GM18520 (cell line): ENCODE measurements around the gene CHST9.
"Not testable (repeated sequence)": the region's sequence is repeated elsewhere in the genome, so short reads cannot be mapped to it uniquely, and the experiment has no call there.

Experiments used
- ATAC-seq: cut with Tn5 transposase; IDR thresholded peaks from one replicate; pipeline ENCODE4 v1.9.1; 2021; ENCODE audit not compliant: unreplicated experiment

Gene CHST9

DNA sequence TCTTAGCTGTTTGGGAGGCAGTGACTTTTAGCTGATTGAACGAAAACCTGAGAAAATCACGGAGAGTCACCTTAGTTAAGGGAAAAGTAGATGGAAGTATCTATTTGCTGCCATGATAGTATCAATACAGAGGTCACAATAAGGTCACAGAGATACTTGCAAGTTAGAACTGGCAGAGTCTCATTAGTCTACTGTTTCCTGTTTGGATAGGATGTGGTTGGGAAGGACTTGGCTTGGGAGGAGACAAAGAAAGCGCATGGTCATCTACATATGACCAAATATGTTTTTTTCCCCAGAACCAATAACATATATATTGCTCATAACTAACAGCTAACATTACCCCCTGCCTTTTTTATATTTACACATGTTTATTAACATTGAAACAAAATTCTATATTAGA lies 241.2 kb downstream of the CHST9 start:
- no peak for ATAC-seq

DNA sequence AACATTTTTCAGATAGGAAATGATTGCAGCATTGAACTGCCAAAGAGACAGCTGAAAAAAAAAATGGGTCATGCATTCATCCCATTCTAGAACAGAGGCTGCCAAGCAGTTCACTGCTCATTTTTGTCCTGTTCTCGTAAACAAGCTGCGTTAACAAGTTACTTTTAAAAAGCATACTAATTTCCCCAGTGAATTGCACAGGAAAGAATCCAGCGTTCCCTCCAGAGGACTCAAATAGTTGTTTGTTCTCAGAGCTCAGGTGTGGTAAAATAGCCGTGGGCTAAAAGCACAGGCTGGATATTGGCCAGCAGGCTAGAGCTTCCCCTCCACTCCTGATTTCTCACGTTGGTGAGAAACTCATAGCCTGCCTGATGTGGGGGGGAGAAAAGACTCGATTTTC lies 243.5 kb downstream of the CHST9 start:
- no peak for ATAC-seq

GRCh38 chr18:26940744-26941398 lies 244.2 kb downstream of the CHST9 start:
- ATAC-seq = no peak

GRCh38 chr18:26931659-26932058 lies 253.4 kb downstream of the CHST9 start:
- no peak for ATAC-seq

- no peak for ATAC-seq
Observed at GRCh38 chr18:26930630-26931029, 254.5 kb downstream of the CHST9 start.

DNA sequence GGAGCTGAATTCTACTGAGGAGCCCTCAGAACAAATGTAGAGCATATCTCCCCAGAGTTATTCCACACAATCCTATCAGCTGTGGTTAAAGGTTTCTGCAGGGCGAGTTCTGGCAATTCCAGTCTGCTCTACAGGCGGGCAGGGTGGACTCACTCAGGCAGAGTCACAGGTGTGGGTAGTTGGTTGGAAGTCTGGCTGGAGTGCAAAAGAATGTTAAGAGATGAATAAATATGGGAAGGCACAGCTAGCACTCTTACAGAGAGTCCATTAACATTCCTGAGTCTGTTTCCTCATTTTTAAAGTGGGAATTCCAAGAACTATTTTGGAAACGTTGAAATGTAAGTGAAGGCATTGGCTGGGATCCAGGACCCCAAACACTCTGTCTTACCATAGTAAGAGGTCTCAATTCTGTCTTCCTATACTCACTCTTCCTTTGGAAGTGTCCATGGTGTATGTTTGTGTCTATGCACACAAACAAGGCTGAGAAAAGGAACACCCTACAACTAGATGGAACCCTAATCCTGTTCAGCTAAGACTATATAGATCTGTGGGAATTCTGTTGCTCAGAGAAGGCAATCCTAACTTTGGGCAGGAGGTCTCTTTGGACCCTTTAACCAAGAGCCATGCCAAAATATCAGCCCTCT lies 256.3 kb downstream of the CHST9 start:
- ATAC-seq = no peak

DNA sequence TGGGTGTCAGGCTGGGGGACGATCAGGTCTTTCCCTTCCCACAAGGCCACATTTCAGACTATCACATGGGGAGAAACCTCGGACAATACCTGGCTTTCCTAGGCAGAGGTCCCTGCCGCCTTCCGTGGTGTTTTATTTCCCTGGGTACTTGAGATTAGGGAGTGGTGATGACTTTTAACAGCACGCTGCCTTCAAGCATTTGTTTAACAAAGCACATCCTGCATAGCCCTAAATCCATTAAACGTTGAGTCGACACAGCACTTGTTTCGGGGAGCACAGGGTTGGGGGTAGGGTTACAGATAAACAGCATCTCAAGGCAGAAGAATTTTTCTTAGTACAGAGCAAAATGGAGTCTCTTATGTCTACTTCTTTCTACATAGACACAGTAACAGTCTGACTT lies 257.3 kb downstream of the CHST9 start:
- not testable (repeated sequence) for ATAC-seq

GRCh38 chr18:26926066-26926675 lies 258.9 kb downstream of the CHST9 start:
- ATAC-seq = no peak

- no peak for ATAC-seq
Observed at GRCh38 chr18:26925313-26925712, 259.8 kb downstream of the CHST9 start.

DNA sequence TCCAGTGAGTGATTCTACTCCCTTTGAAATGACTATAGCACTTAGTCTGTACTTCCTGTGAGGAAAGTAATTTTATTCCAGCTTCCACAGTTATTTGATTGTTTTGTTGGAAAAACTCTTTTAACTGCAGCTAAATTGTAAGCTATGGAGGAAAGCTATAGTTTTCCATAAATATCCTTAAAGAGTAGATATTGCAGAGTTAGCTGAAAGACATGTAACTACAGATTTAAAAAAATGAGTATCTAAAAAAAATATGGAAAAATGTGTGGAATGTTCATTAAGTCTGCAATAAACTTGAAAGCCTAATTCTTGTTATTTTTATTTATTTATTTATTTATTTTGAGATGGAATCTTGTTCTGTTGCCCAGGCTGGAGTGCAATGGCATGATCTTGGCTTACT lies 262.8 kb downstream of the CHST9 start:
- ATAC-seq = no peak

DNA sequence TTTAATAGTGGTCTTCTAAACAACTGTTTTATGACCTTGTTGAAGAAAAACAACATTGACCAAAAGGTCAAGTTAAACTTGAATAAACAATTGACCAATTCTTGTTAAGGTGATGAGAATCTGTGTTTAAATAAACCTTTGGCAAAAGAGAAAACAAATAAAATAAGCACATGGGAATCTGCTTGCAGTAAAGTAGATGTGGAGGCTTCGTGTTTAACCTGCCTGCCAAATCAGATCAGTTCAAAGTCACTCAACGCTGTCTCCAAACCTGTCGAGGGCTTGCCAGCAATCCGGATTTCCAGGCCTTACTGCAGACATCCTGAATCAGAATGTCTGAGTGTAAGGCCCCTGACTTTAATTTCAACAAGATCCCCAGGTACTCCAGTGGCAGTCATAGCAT lies 264.5 kb downstream of the CHST9 start:
- ATAC-seq = no peak

DNA sequence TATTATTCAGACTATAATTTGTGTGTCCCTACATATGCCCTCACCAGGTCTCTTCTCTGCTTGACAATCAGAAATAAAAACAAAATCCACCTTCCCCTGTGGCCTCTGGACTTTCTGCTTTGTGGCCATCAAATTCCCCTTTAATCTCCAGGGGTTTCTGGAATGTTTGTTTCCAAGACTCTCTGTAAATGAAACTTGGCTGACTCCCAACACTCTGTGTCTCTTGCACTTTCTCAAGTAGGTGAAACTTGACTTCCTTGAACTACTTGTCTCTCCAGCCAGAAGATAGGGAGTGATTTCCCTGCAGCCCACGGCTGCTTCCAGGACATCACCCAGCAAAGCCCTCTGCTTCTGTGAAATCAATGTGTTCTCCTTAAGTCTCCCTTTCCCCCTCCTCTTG lies 265.5 kb downstream of the CHST9 start:
- ATAC-seq = no peak

DNA sequence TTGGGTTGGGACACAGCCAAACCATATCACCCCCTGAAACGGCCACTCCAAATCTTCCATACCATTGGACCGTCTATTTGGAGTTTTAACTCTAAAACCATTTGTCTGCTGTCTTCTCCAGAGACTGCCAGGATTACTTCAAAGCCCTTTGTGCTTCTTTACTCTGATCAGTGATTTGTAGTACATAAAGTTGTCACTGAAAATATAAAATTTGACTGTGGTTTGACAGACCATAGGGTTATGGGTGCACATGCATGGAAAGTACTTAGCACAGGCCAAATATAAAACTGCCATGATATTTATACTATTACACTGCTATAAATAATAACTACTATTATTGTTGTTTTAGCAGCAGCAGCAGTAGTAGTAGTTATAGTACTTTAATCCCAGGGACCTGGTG lies 265.9 kb downstream of the CHST9 start:
- no peak for ATAC-seq

GRCh38 chr18:26911840-26912239 lies 273.3 kb downstream of the CHST9 start:
- ATAC-seq = no peak

- no peak for ATAC-seq
Observed at GRCh38 chr18:26909599-26910290, 275.4 kb downstream of the CHST9 start.

DNA sequence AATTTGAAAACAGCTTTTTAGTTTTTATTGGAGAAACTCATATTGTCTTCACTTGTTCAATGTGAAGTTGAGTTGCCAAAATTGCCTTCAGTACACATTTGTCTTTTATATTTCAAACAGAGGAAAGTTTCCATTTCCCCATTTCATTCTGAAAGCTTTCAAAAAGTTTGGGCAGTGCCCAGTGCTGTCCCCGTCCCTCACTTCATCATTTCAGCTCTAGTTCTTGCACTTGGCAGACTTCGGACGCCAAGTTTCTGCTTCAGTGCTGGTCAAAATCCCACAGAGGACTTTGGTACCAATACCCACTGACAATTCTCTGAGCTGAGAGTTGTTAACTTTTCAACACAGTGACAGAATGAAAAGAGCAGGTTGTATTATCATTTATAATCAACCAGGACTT lies 276.2 kb downstream of the CHST9 start:
- no peak for ATAC-seq

DNA sequence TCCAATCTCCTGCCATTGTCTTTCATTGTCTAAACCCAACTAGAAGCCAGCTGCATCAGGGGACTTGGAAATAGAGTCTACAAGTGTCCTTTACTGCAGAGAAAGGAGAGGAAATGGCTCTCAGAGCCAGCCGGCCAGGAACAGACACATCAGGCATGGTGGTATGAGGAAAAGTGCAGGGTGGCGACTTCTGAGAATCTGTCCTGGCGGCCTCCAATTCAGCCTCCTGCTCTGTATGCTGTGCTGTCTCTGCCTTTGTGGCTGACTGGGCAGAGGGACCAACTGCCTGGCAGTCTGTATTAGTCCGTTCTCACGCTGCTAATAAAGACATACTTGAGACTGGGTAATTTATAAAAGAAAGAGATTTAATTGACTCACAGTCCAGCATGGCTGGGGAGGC lies 282.8 kb downstream of the CHST9 start:
- ATAC-seq = no peak

GRCh38 chr18:26901020-26901419 lies 284.1 kb downstream of the CHST9 start:
- ATAC-seq = no peak

GRCh38 chr18:26894426-26894825 lies 290.7 kb downstream of the CHST9 start:
- no peak for ATAC-seq

- no peak for ATAC-seq
Observed at GRCh38 chr18:26893996-26894395, 291.1 kb downstream of the CHST9 start.

DNA sequence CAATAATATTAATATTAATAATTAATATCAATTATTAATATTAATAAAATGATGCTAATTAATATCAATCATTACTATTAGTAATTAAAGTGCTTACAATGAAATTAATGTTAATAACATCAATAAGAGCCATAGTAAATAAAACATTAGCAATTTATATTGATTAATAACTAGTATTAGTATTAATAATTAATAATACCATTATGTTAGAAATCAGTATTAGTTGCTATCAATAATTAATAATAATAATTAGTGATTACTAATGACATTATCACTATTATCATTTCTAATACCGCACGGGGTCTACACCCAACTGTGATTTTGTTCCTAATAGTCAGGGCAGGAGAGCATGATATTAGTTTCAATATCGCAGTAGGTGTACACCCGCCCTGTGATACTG lies 296.8 kb downstream of the CHST9 start:
- no peak for ATAC-seq

DNA sequence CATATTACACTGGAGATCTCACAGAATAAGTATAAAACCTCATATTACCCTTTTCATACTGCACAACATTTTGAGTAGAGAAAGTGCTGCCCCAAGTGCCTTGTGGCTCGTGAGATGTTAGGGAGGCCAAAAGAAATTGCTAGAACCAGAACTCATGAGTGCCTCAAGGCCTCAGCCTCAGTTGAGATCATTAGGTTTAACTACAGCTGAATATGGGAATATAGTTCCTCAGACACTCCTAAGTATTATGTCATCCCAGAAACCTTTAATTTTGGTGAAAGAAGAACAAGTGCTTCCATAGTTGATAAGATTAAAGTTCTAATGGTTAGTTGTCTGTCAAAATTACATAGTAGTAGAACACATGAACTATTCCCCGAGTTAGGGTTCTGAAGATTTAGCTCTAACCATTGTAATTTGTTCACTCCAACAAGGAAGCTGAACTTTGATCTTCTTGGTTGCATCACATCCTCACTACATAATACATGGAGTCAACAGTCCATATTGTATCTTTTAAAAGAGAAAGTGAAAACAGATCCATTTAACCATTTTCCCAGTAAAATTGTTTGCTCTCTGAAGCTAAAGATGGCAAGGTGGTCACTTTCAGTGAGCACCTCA lies 310.0 kb downstream of the CHST9 start:
- no peak for ATAC-seq
